ENCODE results near the gene AQP7. TPM values are rescaled to one million over a fixed set of nuclear protein-coding genes. Genes with fewer than 3 reads are reported as not detected.

The AQP7 gene
- total RNA-seq, 1 experiment from 2014 or later, result not detected

DNA sequence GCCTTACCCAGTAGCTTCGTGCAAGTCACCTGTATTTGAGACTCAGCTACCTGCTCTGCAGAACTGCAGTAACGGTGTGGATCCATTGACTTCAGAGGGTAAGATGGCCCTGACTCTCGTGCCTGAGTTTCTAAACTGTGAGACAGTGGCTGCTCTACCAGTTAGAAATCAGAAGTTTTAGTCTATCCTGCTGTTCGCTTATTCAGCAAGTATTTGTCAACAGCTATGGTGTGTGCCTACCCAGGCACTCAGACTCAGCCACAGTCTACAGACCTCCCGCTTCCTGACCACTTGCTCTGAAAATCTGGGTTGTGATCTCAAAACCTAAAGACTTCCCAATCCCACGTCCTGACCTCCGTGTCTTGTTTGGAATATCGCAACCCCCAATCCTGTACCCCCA, 31.5 kb upstream of the AQP7 start:
- H3K36me3 Mint-ChIP-seq (ENCODE audit: insufficient read depth, unreplicated experiment), result no peaks in the 10 kb centered on the region
- no peaks in the 10 kb centered on the region for H3K9me3 Mint-ChIP-seq (ENCODE audit: unreplicated experiment)
- H3K27me3 Mint-ChIP-seq (ENCODE audit: insufficient read depth, unreplicated experiment), result no peaks in the 10 kb centered on the region
- BruUV-seq (replicated peaks), result no TSS peak
- no peak overlapping the region for H3K4me3 Mint-ChIP-seq (ENCODE audit: unreplicated experiment)
- H3K27ac Mint-ChIP-seq (ENCODE audit: low read depth, unreplicated experiment), result no peak overlapping the region
- peaks cover 31% of the 10 kb centered on the region for H3K4me1 Mint-ChIP-seq (ENCODE audit: insufficient read depth, unreplicated experiment)
- intact Hi-C loops (cut with micrococcal nuclease), result no loop called here
- ChIA-PET CTCF (interaction anchor here (0.7 to 1.2 kb wide), 5 partner anchors 16 to 859 kb away, joined by 3 to 4 read pairs (median 3); no protein-coding TSS in a partner anchor), POLR2A (no interaction called here)
- no peak for DNase-seq (ENCODE audit: unreplicated experiment)
- TF ChIP-seq, protein P1, sequence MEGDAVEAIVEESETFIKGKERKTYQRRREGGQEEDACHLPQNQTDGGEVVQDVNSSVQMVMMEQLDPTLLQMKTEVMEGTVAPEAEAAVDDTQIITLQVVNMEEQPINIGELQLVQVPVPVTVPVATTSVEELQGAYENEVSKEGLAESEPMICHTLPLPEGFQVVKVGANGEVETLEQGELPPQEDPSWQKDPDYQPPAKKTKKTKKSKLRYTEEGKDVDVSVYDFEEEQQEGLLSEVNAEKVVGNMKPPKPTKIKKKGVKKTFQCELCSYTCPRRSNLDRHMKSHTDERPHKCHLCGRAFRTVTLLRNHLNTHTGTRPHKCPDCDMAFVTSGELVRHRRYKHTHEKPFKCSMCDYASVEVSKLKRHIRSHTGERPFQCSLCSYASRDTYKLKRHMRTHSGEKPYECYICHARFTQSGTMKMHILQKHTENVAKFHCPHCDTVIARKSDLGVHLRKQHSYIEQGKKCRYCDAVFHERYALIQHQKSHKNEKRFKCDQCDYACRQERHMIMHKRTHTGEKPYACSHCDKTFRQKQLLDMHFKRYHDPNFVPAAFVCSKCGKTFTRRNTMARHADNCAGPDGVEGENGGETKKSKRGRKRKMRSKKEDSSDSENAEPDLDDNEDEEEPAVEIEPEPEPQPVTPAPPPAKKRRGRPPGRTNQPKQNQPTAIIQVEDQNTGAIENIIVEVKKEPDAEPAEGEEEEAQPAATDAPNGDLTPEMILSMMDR (IDR thresholded peaks at IDR 0.05; ENCODE audit: unreplicated experiment), result no peak

DNA sequence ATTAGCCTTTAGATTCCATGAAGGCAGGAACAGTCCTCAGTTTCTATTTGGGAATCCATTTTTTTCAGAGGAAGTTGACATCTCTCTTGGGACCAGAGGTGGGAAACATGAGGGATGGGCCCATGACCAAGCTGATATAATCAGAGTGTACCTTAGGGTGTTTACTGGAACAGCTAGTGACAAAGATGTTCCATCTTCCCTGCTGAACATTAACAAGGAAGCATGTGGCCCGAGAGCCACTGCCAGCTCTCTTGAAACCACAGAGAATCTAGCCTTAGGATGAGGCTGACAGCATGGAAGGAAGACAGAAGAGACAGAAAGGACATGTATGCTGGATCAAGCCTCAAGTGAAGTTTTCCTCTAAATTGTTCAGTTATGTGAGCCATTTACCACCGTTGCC, 29.1 kb upstream of the AQP7 start:
- CTCF ChIA-PET, result interaction anchor here (0.6 to 3.1 kb wide), 7 partner anchors 16 to 193 kb away, joined by 3 to 18 read pairs (median 4); partner anchors contain the start of gene AQP3
- H3K4me1 Mint-ChIP-seq (ENCODE audit: insufficient read depth, unreplicated experiment), result peaks cover 17% of the 10 kb centered on the region
- intact Hi-C loops (cut with micrococcal nuclease), result no loop called here
- H3K4me3 Mint-ChIP-seq (ENCODE audit: unreplicated experiment), result no peak overlapping the region
- no peak overlapping the region for H3K27ac Mint-ChIP-seq (ENCODE audit: low read depth, unreplicated experiment)
- no peak for DNase-seq (ENCODE audit: unreplicated experiment)
- H3K36me3 Mint-ChIP-seq (ENCODE audit: insufficient read depth, unreplicated experiment), result no peaks in the 10 kb centered on the region
- H3K9me3 Mint-ChIP-seq (ENCODE audit: unreplicated experiment), result no peaks in the 10 kb centered on the region
- no TSS peak for BruUV-seq (replicated peaks)
- H3K27me3 Mint-ChIP-seq (ENCODE audit: insufficient read depth, unreplicated experiment), result no peaks in the 10 kb centered on the region
- POLR2A ChIA-PET, result interaction anchor here (0.7 to 0.9 kb wide), 2 partner anchors 8 to 11 kb away, joined by 3 read pairs; no protein-coding TSS in a partner anchor
- TF ChIP-seq, protein P1 (IDR thresholded peaks at IDR 0.05; ENCODE audit: unreplicated experiment), result no peak

DNA sequence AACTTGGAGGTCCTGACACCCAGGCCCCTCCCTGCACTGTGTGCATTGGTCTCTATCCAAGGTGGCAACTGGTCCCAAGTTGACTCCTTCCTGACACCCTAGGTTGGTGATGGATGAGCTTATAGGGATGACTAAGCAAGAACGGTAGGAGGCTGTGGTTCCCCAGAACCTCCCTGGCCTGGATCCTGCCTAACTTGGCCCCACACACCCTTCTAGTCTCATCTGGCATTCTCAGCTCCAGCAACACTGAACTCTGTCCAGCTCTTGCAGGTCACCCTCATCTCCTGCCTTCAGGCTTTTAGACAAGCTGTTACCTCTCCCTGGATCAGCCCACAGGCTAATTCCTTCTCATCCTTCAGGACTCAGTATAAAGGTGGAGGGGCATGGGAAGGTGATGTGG, 28.6 kb upstream of the AQP7 start:
- no peak for DNase-seq (ENCODE audit: unreplicated experiment)
- CTCF ChIA-PET, result interaction anchor here (0.6 to 3.1 kb wide), 6 partner anchors 15 to 193 kb away, joined by 3 to 18 read pairs (median 4); partner anchors contain the start of gene AQP3
- intact Hi-C loops (cut with micrococcal nuclease), result no loop called here
- no peaks in the 10 kb centered on the region for H3K27me3 Mint-ChIP-seq (ENCODE audit: insufficient read depth, unreplicated experiment)
- H3K27ac Mint-ChIP-seq (ENCODE audit: low read depth, unreplicated experiment), result no peak overlapping the region
- no TSS peak for BruUV-seq (replicated peaks)
- POLR2A ChIA-PET, result interaction anchor here (0.7 to 0.9 kb wide), 2 partner anchors 8 to 12 kb away, joined by 3 read pairs; no protein-coding TSS in a partner anchor
- H3K9me3 Mint-ChIP-seq (ENCODE audit: unreplicated experiment), result no peaks in the 10 kb centered on the region
- no peak overlapping the region for H3K4me3 Mint-ChIP-seq (ENCODE audit: unreplicated experiment)
- H3K4me1 Mint-ChIP-seq (ENCODE audit: insufficient read depth, unreplicated experiment), result peaks cover 17% of the 10 kb centered on the region
- TF ChIP-seq, protein P1 (IDR thresholded peaks at IDR 0.05; ENCODE audit: unreplicated experiment), result no peak
- no peaks in the 10 kb centered on the region for H3K36me3 Mint-ChIP-seq (ENCODE audit: insufficient read depth, unreplicated experiment)

DNA sequence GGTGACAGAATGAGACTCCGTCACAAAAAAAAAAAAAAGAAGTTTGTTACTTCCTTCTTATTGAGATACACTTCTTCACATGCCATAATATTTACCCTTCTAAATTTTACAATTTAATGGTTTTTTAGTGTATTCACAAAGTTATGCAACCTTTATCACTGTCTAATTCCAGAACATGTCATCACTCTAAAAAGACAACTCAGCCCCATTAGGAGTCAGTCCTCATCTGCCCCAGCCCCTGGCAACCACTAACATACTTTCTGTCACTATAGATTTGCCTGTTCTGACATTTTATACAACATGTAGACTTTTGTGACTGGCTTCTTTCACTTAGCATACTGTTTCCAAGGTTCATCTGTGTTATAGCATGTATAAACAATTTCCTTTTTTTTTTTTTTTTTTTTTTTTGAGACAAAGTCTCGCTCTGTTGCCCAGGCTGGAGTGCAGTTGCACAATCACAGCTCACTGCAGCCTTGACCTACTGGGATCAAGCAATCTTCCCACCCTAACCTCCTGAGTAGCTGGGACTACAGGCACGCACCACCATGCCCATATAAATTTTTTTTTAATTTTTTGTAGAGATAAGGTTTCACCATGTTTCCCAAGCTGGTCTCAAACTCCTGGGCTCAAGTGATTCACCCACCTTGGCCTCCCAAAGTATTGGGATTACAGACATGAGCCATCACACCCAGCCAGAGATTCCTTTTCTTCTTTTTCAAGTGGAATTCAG, 27.1 kb upstream of the AQP7 start:
- no peak for DNase-seq (ENCODE audit: unreplicated experiment)
- BruUV-seq (replicated peaks), result no TSS peak
- Mint-ChIP-seq H3K9me3 (ENCODE audit: unreplicated experiment) (no peaks in the 10 kb centered on the region), H3K4me1 (ENCODE audit: insufficient read depth, unreplicated experiment) (peaks cover 17% of the 10 kb centered on the region), H3K4me3 (ENCODE audit: unreplicated experiment) (no peak overlapping the region), H3K27me3 (ENCODE audit: insufficient read depth, unreplicated experiment) (no peaks in the 10 kb centered on the region), H3K27ac (ENCODE audit: low read depth, unreplicated experiment) (no peak overlapping the region), H3K36me3 (ENCODE audit: insufficient read depth, unreplicated experiment) (no peaks in the 10 kb centered on the region)
- TF ChIP-seq, protein P1 (IDR thresholded peaks at IDR 0.05; ENCODE audit: unreplicated experiment), result no peak
- POLR2A ChIA-PET, result interaction anchor here (0.6 kb wide), 1 partner anchor 218 kb away, joined by 3 read pairs; no protein-coding TSS in a partner anchor
- CTCF ChIA-PET, result interaction anchor here (1.8 kb wide), 1 partner anchor 62 kb away, joined by 3 read pairs; no protein-coding TSS in a partner anchor
- intact Hi-C loops (cut with micrococcal nuclease), result no loop called here

Data from MCF 10A (cell line).